Breast epithelium (tissue), 4 donors: ENCODE results near the gene HEXIM1. TPM values are rescaled to one million over a fixed set of nuclear protein-coding genes. Genes with fewer than 3 reads are reported as not detected.

Experiments
- DNase-seq, 2 donors: peaks; one replicate each; pipeline ENCODE4 v3.0.0-alpha.2; 2019; ENCODE audit warnings: low spot score in 2 of 2
- H3K27ac ChIP-seq, 2 donors: fragments of 200-600 bp; sonication (generic) in 1 of 2; one replicate each; pipeline ENCODE4 v1.5.1; 2016 to 2019; ENCODE audit warnings: mild to moderate bottlenecking in 1 of 2
- H3K27me3 ChIP-seq, 2 donors: fragments of 200-600 bp; sonication (generic) in 1 of 2; one replicate each; pipeline versions ENCODE4 v1.5.1 to v1.6.0; 2017 to 2019; ENCODE audit warnings: control low read depth in 1 of 2, mild to moderate bottlenecking in 1 of 2
- H3K36me3 ChIP-seq: fragments of 200-600 bp; one replicate; pipeline ENCODE4 v1.5.1; 2019
- H3K4me1 ChIP-seq, 2 donors: fragments of 200-600 bp; sonication (generic); one replicate each; pipeline ENCODE4 v1.5.1; 2016 to 2019; ENCODE audit warnings: control low read depth in 1 of 2
- H3K4me3 ChIP-seq, 3 donors: fragments of 200-600 bp; sonication (generic); 1 replicate in 2 of 3; 2 replicates in 1 of 3; pipeline ENCODE4 v1.5.1; 2016 to 2019; ENCODE audit warnings: mild to moderate bottlenecking in 3 of 3, moderate library complexity in 2 of 3
- H3K9me3 ChIP-seq, 2 donors: fragments of 200-600 bp; sonication (generic) in 1 of 2; one replicate each; pipeline ENCODE4 v1.5.1; 2016 to 2019; ENCODE audit warnings: control low read depth in 1 of 2
- POLR2A ChIP-seq: fragments of 450-650 bp; IDR thresholded peaks from one replicate; pipeline ENCODE4 v1.6.1; 2016; ENCODE audit warnings: antibody characterized with exemption, mild to moderate bottlenecking, moderate library complexity
- POLR2AphosphoS5 ChIP-seq, 3 donors: sonication (generic); formaldehyde crosslinking; IDR thresholded peaks; one replicate each; pipeline ENCODE4 v1.6.1; 2017; ENCODE audit warnings: antibody characterized with exemption in 3 of 3
- intact Hi-C: fragments of 100-400 bp; cut with DNase I; formaldehyde crosslinking; loops from one replicate; pipeline ENCODE4 v1.15.1; 2023; ENCODE audit warnings: low total_unique reads
- total RNA-seq, 3 donors: library from RNA; depleted of rRNA; stranded (reverse); fragments of >200 nt; gene quantifications; one replicate each; pipeline ENCODE4 v1.1.0, GENCODE V29; 2016
- TF ChIP-seq, protein P1 (sequence below), 3 donors: fragments of 450-650 bp; IDR thresholded peaks; one replicate each; pipeline ENCODE4 v1.5.1; 2016 to 2017; ENCODE audit warnings: antibody characterized with exemption in 3 of 3, mild to moderate bottlenecking in 3 of 3, moderate library complexity in 3 of 3

The HEXIM1 gene
- total RNA-seq, 3 donors from 2014 or later: 21.3 to 35.6 (median 33.4) TPM

DNA sequence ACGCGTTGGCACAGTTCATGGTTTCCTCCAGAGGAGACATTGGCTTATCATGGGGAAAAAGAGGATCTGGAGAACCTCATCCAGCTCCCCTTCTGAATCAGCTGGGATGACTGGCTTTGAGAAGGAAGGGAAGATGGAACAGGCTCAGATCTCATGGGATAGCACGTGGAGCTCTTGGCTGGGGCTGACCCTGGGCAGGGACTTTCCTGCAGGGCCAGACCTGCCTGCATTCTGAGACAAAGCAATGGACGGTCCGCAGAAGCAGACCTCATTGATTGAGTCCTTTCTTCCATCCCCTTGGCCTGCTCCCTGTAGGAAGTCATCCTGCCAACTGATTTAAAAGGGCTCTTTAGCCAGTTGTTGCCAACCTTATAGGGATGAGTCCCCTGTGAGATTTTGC is 42.2 kb upstream of the HEXIM1 start:
- intact Hi-C loops: loop anchor here (10.0 kb wide), 2 partner anchors 81 to 191 kb away; partner anchors contain the start of gene GFAP
- no peak for DNase-seq
- TF ChIP-seq POLR2A: no peak
- TF ChIP-seq, protein P1, sequence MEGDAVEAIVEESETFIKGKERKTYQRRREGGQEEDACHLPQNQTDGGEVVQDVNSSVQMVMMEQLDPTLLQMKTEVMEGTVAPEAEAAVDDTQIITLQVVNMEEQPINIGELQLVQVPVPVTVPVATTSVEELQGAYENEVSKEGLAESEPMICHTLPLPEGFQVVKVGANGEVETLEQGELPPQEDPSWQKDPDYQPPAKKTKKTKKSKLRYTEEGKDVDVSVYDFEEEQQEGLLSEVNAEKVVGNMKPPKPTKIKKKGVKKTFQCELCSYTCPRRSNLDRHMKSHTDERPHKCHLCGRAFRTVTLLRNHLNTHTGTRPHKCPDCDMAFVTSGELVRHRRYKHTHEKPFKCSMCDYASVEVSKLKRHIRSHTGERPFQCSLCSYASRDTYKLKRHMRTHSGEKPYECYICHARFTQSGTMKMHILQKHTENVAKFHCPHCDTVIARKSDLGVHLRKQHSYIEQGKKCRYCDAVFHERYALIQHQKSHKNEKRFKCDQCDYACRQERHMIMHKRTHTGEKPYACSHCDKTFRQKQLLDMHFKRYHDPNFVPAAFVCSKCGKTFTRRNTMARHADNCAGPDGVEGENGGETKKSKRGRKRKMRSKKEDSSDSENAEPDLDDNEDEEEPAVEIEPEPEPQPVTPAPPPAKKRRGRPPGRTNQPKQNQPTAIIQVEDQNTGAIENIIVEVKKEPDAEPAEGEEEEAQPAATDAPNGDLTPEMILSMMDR (IDR thresholded peaks at IDR 0.05): no peak
- TF ChIP-seq POLR2AphosphoS5 (IDR thresholded peaks at IDR 0.05): no peak
- H3K4me1 ChIP-seq: peaks cover 7 to 31% of the 10 kb centered on the region in 2 donors
- H3K27me3 ChIP-seq: no peaks in the 10 kb centered on the region
- no peaks in the 10 kb centered on the region for H3K9me3 ChIP-seq
- H3K27ac ChIP-seq: peak overlapping the region; percentile 33 to 68
- no peak overlapping the region for H3K4me3 ChIP-seq
- H3K36me3 ChIP-seq: peaks cover 16% of the 10 kb centered on the region

DNA sequence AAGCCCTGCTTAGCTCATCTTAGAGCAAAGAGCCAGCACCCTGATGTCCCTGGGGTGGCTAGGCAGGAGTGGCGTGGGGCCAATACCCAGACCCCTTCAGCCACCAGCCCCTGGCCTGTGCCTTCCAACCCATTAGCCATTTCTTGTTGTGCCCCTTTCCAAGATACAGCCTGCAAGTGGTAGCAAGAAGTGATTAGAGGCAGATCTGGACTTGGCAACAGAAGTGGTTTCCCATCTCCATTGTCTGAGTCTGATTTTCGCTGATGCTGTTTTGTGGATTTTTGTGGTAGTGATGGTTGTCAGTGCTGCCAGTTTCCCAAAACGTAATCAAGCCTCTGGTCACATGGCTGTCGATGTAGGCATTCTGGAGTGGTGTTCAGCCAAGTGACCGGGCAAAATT is 41.7 kb upstream of the HEXIM1 start:
- TF ChIP-seq, protein P1 (IDR thresholded peaks at IDR 0.05): no peak
- no peak for TF ChIP-seq POLR2A
- no peak for TF ChIP-seq POLR2AphosphoS5 (IDR thresholded peaks at IDR 0.05)
- no peak overlapping the region for H3K4me3 ChIP-seq
- intact Hi-C loops: loop anchor here (10.0 kb wide), 2 partner anchors 82 to 192 kb away; partner anchors contain the start of gene GFAP
- no peak for DNase-seq
- H3K27me3 ChIP-seq: no peaks in the 10 kb centered on the region
- H3K4me1 ChIP-seq: peaks cover 7 to 30% of the 10 kb centered on the region in 2 donors
- no peaks in the 10 kb centered on the region for H3K9me3 ChIP-seq
- H3K27ac ChIP-seq: peak overlapping the region; percentile 33 to 68
- peaks cover 16% of the 10 kb centered on the region for H3K36me3 ChIP-seq

GRCh38 chr17:45107293-45108010 is 40.8 kb upstream of the HEXIM1 start:
- no peak for TF ChIP-seq POLR2AphosphoS5 (IDR thresholded peaks at IDR 0.05)
- TF ChIP-seq, protein P1 (IDR thresholded peaks at IDR 0.05): no peak
- TF ChIP-seq POLR2A: no peak
- H3K4me1 ChIP-seq: peaks cover 0 to 21% of the 10 kb centered on the region in 2 donors
- H3K27ac ChIP-seq: peak overlapping the region; percentile 21 to 48
- intact Hi-C loops: loop anchor here (10.0 kb wide), 2 partner anchors 83 to 193 kb away; partner anchors contain the start of gene GFAP
- H3K9me3 ChIP-seq: no peaks in the 10 kb centered on the region
- no peak for DNase-seq
- H3K36me3 ChIP-seq: peaks cover 16% of the 10 kb centered on the region
- H3K4me3 ChIP-seq: no peak overlapping the region
- no peaks in the 10 kb centered on the region for H3K27me3 ChIP-seq

DNA sequence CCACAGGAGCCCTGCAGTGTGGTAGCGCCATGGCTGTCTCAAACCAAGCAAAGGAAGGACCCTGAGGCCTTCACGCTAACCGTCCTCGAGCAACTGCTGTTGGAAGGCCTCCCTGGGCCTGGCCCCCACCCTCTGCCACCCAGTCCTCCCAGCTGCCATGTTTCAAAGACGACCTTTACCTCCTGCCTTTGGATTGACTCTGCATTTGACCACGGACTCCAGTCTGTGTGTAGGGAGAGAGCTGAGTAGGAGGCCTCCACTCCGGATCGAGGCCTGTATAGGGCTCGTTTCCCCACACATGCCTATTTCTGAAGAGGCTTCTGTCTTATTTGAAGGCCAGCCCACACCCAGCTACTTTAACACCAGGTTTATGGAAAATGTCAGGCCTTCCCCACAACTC is 40.2 kb upstream of the HEXIM1 start:
- Histone ChIP-seq H3K36me3 (peaks cover 16% of the 10 kb centered on the region), H3K27ac (peak overlapping the region; percentile 21 to 48), H3K4me1 (peaks cover 0 to 15% of the 10 kb centered on the region in 2 donors), H3K27me3 (no peaks in the 10 kb centered on the region), H3K9me3 (no peaks in the 10 kb centered on the region), H3K4me3 (no peak overlapping the region)
- no peak for DNase-seq
- TF ChIP-seq, protein P1 (IDR thresholded peaks at IDR 0.05): no peak
- no peak for TF ChIP-seq POLR2AphosphoS5 (IDR thresholded peaks at IDR 0.05)
- TF ChIP-seq POLR2A: no peak
- intact Hi-C loops: loop anchor here (10.0 kb wide), 2 partner anchors 83 to 193 kb away; partner anchors contain the start of gene GFAP
